Ascending aorta (tissue), 2 donors: ENCODE results near the gene ARHGAP45. TPM values are rescaled to one million over a fixed set of nuclear protein-coding genes. Genes with fewer than 3 reads are reported as not detected.

ENCODE experiments used
- DNase-seq, 2 donors: peaks; one replicate each; pipeline ENCODE4 v3.0.0-alpha.2; 2019; ENCODE audit warnings: low spot score in 2 of 2
- H3K27ac ChIP-seq, 2 donors: fragments of 200-600 bp; sonication (generic); one replicate each; pipeline ENCODE4 v1.5.1; 2016 to 2017; ENCODE audit warnings: mild to moderate bottlenecking in 1 of 2
- H3K27me3 ChIP-seq: fragments of 200-600 bp; sonication (generic); one replicate; pipeline ENCODE4 v1.5.1; 2017
- H3K36me3 ChIP-seq, 2 donors: fragments of 200-600 bp; sonication (generic); one replicate each; pipeline ENCODE4 v1.5.1; 2016
- H3K4me1 ChIP-seq, 2 donors: fragments of 200-600 bp; sonication (generic); one replicate each; pipeline ENCODE4 v1.5.1; 2016 to 2017; ENCODE audit warnings: mild to moderate bottlenecking in 1 of 2
- H3K4me3 ChIP-seq, 2 donors: fragments of 200-600 bp; sonication (generic); one replicate each; pipeline ENCODE4 v1.5.1; 2016 to 2017; ENCODE audit warnings: mild to moderate bottlenecking in 1 of 2
- H3K9me3 ChIP-seq, 2 donors: fragments of 200-600 bp; sonication (generic); one replicate each; pipeline ENCODE4 v1.5.1; 2016
- CTCF ChIP-seq, 3 experiments: fragments of 200-600 bp in 2 of 3; fragments of 450-650 bp in 1 of 3; sonication (generic) in 2 of 3; IDR thresholded peaks; one replicate each; pipeline ENCODE4 v1.5.1; 2016 to 2019; ENCODE audit warnings: antibody characterized with exemption in 3 of 3, mild to moderate bottlenecking in 1 of 3, moderate library complexity in 1 of 3
- intact Hi-C: fragments of 100-400 bp; cut with DNase I; formaldehyde crosslinking; loops from one replicate; pipeline ENCODE4 v1.15.1; 2023
- total RNA-seq: library from RNA; depleted of rRNA; stranded (reverse); fragments of >200 nt; gene quantifications from one replicate; pipeline ENCODE4 v1.1.0, GENCODE V29; 2016

The ARHGAP45 gene
- total RNA-seq, 1 donor from 2014 or later, result 66.5 TPM

DNA sequence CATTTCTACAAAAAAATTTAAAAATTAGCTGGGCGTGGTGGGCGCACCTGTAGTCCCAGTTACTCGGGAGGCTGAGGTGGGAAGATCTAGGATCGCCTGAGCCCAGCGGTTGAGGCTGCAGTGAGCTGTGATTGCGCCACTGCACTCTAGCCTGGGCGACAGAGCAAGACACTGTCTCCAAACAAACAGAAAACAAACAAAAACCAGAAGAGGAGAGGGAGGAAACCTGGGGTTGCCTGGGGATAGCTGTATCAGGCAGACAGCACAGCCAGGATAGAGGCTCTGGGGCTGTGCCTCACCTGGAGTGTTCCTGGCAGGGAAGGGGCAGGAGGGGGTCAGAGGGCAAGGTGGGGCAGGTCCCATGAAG, 30.8 kb downstream of the ARHGAP45 start:
- H3K4me3 ChIP-seq, result no peak overlapping the region
- peak overlapping the region in 1 of 2 donors; percentile 98 for H3K27ac ChIP-seq
- intact Hi-C loops, result no loop called here
- no peak for TF ChIP-seq CTCF (IDR thresholded peaks at IDR 0.05)
- H3K36me3 ChIP-seq, result no peaks in the 10 kb centered on the region
- no peaks in the 10 kb centered on the region for H3K27me3 ChIP-seq
- H3K4me1 ChIP-seq, result peaks cover 29 to 45% of the 10 kb centered on the region in 2 donors
- H3K9me3 ChIP-seq, result no peaks in the 10 kb centered on the region
- DNase-seq, result no peak

GRCh38 chr19:1098177-1099051, 31.4 kb downstream of the ARHGAP45 start:
- Histone ChIP-seq H3K9me3 (no peaks in the 10 kb centered on the region), H3K27me3 (no peaks in the 10 kb centered on the region), H3K27ac (peak overlapping the region; percentile 98 to 99), H3K4me3 (no peak overlapping the region), H3K4me1 (peaks cover 34 to 52% of the 10 kb centered on the region in 2 donors), H3K36me3 (no peaks in the 10 kb centered on the region)
- no peak for DNase-seq
- TF ChIP-seq CTCF (IDR thresholded peaks at IDR 0.05), result no peak
- intact Hi-C loops, result no loop called here

- DNase-seq, result no peak
- peaks cover 6 to 8% of the 10 kb centered on the region in 2 donors for H3K36me3 ChIP-seq
- H3K27ac ChIP-seq, result peak overlapping the region; percentile 98 to 99
- intact Hi-C loops, result no loop called here
- no peaks in the 10 kb centered on the region for H3K27me3 ChIP-seq
- TF ChIP-seq CTCF (IDR thresholded peaks at IDR 0.05), result no peak
- no peak overlapping the region for H3K4me3 ChIP-seq
- peaks cover 30 to 51% of the 10 kb centered on the region in 2 donors for H3K4me1 ChIP-seq
- H3K9me3 ChIP-seq, result no peaks in the 10 kb centered on the region
These were observed 34.4 kb downstream of the ARHGAP45 start for GRCh38 chr19:1101337-1101698.

- Histone ChIP-seq H3K9me3 (no peaks in the 10 kb centered on the region), H3K4me3 (peak overlapping the region in 1 of 2 donors; percentile 59), H3K4me1 (peaks cover 30 to 51% of the 10 kb centered on the region in 2 donors), H3K27me3 (no peaks in the 10 kb centered on the region), H3K27ac (peak overlapping the region; percentile 98 to 99), H3K36me3 (peaks cover 18 to 20% of the 10 kb centered on the region in 2 donors)
- no peak for TF ChIP-seq CTCF (IDR thresholded peaks at IDR 0.05)
- peak; percentile 65 to 95 for DNase-seq
- intact Hi-C loops, result loop anchor here (1.0 to 2.0 kb wide), 3 partner anchors 81 to 166 kb away; partner anchors contain the start of genes ATP5F1D, CIRBP, RNU6-2 and TMEM259
These were observed 35.6 kb downstream of the ARHGAP45 start for GRCh38 chr19:1102407-1103131.

DNA sequence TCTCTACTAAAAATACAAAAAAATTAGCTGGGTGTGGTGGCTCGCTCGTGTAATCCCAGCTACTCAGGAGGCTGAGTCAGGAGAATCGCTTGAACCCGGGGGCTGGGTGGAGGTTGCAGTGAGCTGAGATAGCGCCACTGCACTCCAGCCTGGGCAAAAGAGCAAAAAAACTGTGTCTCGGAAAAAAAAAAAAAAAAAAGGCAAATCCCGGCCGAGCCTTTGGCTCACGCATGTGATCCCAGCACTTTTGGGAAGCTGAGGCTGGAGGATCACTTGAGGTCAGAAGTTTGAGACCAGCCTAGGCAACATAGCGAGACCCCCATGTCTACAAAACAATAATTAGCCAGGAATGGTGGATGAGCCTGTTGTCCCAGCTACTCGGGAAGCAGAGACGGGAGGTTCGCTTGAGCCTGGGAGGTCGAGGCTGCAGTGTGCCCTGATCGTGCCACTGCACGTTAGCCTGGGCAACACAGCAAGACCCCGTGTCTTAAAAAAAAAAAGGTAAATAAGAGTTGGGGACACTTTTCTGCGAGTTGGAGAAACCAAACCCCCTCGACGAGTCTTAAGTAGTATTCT, 36.3 kb downstream of the ARHGAP45 start:
- Histone ChIP-seq H3K27ac (peak overlapping the region; percentile 98 to 99), H3K4me3 (peak overlapping the region; percentile 31 to 59), H3K27me3 (no peaks in the 10 kb centered on the region), H3K4me1 (peaks cover 30 to 48% of the 10 kb centered on the region in 2 donors), H3K9me3 (no peaks in the 10 kb centered on the region), H3K36me3 (peaks cover 25% of the 10 kb centered on the region in 2 donors)
- DNase-seq, result no peak
- intact Hi-C loops, result loop anchor here (2.0 kb wide), 2 partner anchors 138 to 166 kb away; partner anchors contain the start of genes ATP5F1D and CIRBP
- TF ChIP-seq CTCF (IDR thresholded peaks at IDR 0.05), result no peak
